ENCODE data around the gene FKRP.
"Not testable (repeated sequence)": the region's sequence is repeated elsewhere in the genome, so short reads cannot be mapped to it uniquely, and the experiment has no call there.

FKRP gene, protein sequence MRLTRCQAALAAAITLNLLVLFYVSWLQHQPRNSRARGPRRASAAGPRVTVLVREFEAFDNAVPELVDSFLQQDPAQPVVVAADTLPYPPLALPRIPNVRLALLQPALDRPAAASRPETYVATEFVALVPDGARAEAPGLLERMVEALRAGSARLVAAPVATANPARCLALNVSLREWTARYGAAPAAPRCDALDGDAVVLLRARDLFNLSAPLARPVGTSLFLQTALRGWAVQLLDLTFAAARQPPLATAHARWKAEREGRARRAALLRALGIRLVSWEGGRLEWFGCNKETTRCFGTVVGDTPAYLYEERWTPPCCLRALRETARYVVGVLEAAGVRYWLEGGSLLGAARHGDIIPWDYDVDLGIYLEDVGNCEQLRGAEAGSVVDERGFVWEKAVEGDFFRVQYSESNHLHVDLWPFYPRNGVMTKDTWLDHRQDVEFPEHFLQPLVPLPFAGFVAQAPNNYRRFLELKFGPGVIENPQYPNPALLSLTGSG

DNA sequence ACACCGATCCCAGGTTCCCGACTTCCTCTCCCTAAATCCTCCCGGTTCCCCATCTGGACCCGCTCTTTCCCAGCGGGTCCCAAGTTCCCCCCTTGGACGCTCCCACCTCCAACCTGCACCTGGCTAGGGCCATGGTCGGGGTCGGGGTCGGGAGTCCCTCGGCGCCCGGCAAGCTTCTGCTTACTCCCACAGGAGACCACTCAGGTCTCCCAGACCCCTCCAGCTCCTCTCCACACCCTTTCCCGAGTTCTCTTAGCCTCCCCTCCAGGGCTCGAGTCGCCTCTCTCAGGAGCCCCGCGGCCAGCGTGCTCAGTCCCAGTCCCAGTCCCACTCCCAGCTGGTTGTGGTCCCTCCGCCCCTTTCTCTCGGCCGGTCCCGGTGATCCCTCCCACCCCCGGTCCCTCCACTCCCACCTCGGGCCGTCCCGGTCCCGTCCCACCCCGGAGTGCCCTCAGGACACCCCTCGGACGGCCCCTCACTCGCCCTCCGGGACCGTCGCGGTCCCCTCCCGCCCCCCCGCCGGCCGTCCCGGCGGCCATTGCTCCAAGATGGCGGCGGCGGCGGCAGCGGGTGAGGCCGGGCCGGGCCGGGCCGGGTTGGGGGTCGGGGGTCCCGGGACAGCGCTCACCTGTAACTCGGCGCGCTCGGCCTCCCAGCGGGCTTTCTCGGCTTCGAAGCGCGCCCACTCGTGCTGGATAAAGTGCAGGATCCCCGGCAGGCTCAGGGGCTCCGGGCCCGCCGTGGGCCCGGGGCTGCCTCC is at the start of gene FKRP:
TSS of gene FKRP (plus strand) at position 537 of the 760 bp plus-strand sequence. CDS start 9,394 bp downstream, outside the sequence.
- no peak for DNase-seq (ENCODE audit: low read depth, low spot score)

DNA sequence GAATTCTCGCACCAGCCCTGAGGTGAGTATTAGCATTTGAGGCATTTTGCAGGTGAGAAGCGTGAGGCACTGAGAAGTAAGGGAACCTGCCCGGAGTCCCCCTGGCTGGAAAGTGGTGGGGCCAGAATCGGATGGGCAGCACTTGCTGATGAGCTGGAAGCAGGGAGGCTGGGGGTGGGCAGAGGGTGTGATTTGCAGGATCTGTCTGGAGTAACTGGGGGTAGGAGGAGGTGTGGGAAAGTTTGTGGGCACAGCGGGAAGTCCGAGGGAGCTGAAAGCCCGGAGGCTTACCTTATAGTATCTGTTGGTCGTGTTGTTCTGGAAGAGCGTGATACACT is 49.0 kb upstream of the FKRP start:
- DNase-seq (ENCODE audit: low read depth, low spot score) = no peak

DNA sequence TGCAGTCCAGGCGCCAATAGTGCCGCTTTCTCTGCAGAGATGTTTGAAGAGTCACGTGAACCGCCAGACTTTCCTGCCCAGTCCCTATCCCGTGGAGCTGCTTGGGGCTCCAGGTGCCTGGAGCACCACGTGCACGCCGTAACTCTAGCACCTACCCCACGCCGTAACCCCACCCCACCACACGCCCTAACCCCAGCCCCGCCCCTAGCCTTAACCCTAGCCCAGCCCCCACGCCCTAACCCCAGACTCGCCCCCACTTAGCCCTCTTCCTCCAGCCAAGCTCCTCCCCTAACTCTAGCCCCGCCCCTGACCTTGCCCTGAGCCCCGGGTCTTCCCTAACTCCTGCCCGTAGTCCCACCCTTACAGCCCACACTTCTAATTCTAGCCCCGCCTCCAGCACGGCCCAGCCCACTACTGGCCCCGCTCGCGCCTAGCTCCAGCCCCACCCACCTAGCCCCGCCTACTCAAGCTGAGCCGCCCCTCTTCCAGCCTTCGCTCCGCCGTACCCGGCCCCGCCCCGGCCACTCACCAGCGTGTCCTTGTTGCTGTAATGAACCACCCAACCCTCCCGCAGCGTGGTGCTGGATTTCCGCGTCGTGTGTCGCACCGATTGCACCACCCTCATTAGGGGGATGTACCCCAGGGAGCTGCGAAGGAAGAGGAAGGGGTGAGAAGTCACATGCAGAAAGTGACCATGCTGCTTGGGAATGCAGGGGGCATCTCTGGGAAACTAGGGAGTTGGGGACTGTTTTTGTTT is 48.5 kb upstream of the FKRP start:
- no peak for DNase-seq (ENCODE audit: low read depth, low spot score)

DNA sequence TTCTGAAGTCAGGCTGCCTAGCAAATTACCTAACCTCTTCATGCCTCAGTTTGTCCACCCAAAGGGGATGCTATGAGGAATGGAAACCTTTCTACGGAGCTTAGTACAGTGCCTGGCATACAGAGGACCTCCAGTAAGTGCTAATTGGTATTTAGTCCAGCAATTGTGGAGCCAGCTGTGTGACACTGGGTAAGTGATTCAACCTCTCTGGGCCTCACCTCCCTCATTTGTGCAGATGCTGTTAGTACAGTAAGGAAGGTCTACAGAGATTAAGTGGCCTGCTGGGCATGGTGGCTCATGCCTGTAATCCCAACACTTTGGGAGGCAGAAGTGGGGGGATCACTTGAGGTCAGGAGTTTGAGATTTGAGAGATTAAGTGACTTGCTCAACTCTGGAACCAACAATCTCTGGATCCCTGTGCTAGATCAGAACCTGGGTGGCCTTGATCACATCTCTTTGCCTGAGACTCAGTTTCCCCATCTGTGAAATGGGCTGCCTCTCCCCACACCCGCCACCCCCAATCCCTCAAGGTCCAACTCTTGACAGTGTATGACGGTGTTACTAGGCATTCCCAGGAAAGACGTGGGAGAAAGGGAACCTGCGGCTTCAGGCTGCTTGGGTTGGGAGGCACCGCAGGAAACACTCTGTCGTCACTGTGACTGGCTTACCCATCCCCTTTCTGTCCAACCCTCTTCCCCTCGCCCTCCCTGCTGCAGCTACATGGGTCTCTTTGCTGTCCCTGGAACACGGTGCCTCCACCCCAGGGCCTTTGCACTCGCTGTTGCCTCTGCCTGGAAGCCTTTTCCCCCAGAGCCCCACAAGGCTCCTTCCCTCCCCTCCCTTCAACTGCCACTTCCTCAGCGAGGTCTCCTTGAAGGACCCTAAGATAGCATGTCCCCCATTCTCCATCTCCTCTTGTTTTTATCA is 47.2 kb upstream of the FKRP start:
- no peak for DNase-seq (ENCODE audit: low read depth, low spot score)

DNA sequence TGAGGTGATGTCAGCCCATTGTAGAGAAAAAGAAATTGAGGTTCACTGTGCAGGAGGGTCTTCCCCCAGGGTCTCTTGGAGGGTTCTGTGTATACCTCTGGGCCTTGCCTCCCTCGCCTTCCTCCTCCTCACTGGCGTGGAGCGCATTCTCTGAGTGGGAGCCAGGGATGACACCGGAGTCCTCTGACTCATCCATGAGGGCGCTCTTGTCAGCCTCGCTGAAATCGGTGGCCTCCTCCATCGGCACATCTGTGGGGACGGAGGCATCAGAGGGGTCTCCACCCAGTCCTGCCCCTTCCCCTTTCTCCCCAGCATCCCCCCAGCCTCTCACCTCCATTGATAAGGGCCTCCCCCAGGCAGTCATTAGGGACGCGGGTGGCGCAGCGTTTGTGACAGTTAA is 45.2 kb upstream of the FKRP start:
- DNase-seq (ENCODE audit: low read depth, low spot score) = no peak

DNA sequence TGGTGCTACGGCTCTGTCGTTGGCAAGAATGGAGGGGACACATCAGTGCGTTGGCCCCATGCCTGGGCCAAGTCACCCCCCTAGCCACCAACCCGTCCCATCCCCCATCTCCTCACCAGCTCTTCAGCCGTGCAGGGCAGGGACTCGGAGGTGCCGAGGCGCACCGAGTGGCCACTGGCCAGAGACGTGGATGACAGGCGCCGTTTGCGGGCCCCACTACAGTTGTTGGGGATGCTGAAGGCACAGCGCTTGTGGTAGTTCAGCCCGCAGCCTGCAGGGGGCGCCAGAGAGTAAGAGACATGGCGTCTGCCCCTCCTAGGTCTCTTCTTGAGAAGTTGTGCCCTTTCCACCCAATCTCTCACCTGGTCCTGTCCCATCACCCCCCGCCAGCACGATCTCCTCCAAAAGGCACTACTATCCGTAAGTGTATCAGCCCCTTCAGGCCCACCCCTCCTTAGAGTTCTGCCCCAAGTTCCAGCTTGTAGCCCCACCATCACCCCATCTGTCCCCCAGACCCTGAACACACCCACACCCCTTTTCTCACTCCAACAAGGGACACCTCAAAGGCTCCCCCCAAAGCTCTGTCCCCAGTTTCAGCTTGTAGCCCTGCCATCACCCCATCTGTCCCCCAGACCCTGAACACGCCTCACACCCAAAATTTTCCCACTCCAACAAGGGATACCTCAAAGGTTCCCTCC is 41.3 kb upstream of the FKRP start:
- no peak for DNase-seq (ENCODE audit: low read depth, low spot score)

DNA sequence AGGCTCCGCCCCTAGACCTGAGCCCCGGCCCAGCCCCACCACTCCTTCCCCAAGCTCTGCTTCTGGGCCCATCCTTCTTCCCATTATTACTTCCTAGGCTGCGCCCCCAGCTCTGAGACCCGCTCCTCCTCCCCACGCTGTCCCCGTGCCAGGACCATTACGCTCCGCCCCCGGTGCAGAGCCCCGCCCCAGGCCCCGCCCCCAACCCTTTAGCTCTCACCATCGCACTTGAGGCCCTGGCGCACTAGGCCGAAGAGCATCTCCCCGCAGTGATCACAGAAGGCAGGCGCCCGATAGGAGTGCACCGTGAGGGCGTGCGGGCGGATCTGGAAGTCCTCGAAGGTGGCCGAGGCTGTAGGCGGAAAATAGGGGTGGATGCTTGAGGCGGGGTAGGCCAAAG is 35.2 kb upstream of the FKRP start:
- no peak for DNase-seq (ENCODE audit: low read depth, low spot score)

DNA sequence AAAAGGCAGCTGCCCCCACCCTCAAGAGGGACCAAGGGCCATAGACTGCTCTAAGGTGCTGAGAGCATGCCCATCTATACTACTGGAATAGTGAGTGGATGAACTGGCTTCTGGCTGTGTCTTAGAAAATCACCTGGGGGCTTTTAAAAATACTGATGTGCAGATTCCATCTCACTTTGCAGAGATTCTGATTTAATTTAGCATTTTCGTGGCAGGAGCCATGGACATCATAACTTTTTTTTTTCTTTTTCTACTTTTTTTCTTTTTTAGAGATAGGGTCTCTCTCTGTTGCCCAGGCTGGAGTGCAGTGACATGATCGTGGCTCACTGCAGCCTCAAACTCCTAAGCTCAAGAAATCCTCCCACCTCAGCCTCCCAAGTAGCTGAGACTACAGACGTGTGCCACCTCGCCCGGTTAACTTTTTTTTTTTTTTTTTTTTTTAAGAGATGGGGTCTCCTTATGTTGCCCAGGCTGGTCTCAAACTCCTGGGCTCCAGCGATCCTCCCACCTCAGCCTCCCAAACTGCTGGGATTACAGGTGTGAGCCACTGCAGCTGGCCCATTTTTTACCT is 33.0 kb upstream of the FKRP start:
- DNase-seq (ENCODE audit: low read depth, low spot score) = not testable (repeated sequence)

DNA sequence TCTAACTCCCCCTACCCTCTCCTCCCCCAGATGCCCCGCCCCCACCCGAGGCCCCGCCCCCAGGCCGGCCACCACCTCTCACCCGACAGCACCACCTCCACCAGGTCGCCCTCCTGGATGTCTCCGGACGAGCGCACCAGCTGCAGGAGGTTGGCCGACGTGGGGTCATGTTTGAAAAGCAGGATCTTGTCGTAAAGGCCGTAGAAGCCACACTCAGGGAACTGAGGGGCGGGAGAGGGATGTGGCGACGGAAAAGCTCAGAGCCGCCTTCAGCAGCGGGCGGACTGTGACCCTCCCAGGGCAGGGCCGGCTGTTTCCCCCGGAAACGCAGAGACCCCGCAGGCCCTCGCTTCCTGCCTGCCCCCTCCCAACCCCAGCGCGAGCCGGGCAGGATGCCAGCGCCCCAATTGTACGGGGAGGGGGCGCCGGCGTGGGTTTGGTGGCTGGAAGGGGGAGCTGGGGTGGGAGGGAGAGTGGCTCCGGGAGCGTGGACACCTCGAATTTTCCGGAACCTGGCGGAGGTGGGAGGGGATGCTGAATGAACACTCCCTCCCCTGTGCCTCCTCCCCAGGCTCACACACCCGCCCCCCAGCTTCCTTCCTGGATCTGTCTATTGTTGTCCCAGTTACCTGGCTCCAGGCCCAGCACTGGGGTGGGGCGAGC is 31.9 kb upstream of the FKRP start:
- DNase-seq (ENCODE audit: low read depth, low spot score) = no peak

DNA sequence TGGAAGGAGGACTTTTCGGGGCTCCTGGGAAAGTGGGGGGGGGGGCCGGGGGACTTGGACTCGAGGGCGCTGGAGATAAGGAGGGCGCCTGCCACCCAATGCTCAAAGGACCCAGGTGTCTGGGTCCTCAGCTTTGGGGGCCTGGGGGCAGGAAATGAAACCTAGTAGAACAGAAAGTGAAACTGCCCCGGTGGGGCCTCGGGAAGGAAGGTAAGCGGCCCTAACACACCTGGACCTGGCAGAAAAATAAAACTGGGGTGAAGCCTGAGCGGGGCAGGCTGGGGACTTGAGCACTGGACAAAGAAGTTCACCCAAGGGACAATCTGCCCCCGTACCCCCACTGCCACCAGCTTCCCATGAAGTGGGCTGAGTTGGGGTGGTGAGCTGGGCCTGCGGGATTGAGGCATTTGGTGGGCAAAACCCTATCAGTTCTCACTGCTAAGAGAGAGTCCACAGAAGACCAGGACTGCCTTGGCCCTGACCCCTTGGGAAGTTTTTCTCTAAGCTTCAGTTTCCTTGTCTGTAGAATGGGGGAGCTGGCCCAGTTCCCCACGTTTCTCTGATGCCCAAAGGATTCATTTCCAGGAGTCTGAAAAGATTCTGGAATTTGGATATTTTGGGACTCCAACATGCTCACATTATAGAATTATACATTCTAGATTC is 31.3 kb upstream of the FKRP start:
- no peak for DNase-seq (ENCODE audit: low read depth, low spot score)

DNA sequence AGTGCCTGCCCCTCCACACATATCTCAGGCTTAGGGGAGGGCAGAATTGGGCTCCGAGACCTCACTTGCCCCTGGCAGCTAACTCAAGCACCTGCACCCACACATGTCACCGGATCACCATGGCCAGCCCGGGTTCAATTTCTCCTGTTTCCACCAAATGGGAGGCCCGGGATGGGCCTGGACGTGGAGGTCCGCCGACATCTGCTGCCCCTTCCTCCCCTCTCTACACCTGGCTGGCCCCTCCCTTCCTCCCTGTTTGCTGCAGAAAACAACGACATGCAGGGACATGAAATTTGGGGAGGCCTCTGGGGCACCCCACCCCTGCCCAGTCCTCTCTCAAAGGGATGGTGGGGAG is 30.3 kb upstream of the FKRP start:
- DNase-seq (ENCODE audit: low read depth, low spot score) = no peak

DNA sequence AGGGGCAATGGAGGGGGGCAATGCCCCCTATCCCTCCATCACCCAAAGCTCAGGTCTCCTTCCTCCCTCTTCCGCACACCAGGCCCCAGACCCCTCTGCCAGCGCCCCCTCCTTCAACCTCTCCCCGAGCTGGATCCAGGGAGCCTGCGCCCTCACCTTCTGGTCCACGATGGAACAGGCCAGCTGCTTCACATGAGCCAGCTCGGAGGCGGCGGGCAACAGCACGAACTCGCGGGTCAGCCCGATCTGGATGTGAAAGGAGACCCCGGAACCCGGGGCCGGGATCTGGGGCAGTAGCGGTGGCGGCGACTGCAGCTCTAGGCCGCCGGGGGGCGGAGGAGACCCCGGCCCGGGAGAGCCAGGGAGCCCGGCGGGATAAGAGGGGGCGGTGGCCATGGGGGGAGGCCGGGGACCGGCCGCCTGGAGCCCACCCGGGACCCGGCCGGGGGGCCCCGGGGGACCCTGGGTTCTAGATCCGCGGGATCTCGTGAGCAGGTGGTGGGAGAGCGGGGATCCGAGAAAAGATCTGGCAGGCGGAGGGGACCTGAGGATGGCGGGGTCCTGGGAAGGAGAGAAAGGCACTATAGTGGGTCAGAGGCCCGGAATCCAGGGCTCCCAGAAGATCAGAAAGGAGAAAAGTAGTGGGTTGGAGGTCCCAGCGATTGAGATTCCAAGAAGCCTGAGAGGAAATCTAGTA is 29.7 kb upstream of the FKRP start:
- DNase-seq (ENCODE audit: low read depth, low spot score) = no peak

DNA sequence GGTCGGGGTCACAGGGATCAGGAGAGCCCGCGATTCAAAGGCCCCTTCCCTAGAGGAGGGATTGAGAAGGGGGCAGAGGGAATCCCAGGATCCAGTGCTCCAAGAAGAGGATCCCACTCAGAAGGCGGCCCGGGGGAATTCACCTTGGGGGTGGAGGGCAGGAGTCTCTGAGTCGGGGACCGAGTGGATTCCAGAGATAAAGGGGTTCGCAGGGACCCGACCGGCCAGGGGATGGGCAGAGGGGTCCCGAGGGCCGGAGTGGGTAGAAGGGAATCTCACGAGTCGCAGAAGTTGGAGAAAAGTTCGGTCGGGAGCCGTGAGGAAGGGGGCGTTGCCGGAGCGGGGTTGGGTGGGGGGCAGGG is 29.2 kb upstream of the FKRP start:
- DNase-seq (ENCODE audit: low read depth, low spot score) = no peak

DNA sequence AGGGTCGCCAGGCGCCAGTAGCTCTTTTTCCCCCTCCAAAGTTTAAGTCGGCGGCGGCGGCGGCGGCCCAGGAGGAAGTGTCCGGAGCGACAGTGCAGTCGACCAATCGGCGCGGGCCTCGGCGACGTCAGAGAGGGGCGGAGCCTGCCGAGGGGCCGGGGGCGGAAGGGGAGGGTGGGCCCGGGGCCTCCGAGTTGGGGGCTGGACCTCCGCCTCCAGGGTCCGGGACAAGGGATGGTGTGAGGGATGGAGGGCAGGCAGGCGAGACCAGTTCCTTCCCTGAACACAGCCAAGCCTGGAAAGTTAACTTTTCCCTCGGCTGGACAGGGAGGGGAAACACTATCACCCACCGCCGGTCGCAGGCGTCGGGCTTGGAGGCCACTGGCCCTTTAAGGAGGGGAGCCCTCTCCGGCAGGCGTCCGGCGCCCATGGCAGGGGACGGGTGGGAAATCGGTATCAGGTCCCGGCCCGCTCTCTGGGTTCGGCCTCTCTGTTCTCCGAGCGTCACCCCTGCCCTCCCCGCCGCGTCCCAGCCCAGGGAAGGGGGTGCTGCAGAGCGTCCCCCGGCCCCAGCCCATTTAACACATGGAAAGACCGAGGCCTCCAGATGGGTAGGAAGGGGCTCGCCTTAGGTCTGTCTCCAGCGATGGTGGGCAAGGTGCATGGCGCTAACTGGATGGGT is 28.7 kb upstream of the FKRP start, which contains the start of gene PRKD2:
TSS of gene PRKD2 (minus strand) at position 81 of the 682 bp plus-strand sequence. CDS start 744 bp downstream, outside the sequence.
- DNase-seq (ENCODE audit: low read depth, low spot score) = no peak

DNA sequence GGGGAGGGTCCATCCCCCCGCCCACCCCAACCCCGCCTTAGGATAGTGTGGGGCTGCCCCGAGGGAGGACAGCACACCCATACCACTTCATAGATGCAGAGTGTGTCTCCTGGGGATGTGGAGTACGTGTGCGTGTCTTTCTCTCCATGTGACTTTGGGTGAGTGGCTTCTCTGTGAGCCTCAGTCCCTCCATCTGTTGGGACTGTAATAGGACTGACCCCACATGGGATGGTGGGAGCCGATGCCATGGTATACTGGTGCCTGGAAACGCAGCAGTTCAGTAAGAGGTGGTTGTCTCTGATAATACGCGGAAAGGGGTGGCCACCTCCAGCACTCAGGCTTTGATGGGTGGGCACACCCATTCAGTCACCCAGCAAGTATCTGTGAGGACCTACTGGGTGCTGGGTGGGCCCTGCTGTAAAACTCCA is 28.1 kb upstream of the FKRP start:
- no peak for DNase-seq (ENCODE audit: low read depth, low spot score)

DNA sequence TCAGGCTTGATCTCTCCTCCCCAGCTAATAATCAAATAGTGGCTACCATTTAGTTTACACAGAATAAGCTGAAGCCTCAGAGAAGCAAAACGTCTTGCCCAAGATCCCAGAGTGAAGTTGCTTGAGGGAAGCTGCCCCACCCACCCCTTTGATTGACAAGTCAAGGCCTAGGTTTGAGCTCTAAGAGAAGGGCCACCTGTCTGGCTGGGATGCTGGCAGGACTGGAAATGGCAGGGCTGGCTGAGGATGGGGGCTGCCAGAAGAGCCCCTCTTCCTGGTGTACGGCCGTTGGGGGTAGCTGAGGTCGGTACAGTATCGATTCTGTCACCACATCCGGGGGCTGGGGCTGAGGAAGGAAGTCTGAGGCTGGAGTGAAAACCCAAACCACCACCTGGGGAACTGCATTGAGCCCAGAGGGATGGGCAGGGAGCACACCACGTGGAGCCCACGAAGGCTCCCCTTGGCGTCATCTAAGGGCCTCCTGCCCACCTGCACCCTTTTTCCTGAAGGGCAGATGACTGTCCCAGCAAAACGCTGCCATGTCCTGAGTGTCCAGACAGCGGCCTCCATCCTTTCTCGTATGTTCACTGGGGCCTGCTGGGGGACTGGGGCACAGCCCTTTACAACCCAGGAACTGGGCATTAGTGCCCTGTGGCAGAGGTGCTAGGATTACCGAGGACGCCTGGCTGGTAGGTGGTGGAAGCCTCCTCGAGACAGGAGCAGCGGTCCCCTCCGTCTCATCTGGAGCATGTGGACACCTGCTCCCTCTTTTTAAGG is 27.5 kb upstream of the FKRP start:
- DNase-seq (ENCODE audit: low read depth, low spot score) = no peak
